ENCODE data around the gene GSTM2.

GRCh38 chr1:109661391-109661790 is 6.5 kb upstream of the GSTM2 start:
- no peak for TF ChIP-seq POLR2A (IDR thresholded peaks at IDR 0.05)
- TF ChIP-seq, protein P1, sequence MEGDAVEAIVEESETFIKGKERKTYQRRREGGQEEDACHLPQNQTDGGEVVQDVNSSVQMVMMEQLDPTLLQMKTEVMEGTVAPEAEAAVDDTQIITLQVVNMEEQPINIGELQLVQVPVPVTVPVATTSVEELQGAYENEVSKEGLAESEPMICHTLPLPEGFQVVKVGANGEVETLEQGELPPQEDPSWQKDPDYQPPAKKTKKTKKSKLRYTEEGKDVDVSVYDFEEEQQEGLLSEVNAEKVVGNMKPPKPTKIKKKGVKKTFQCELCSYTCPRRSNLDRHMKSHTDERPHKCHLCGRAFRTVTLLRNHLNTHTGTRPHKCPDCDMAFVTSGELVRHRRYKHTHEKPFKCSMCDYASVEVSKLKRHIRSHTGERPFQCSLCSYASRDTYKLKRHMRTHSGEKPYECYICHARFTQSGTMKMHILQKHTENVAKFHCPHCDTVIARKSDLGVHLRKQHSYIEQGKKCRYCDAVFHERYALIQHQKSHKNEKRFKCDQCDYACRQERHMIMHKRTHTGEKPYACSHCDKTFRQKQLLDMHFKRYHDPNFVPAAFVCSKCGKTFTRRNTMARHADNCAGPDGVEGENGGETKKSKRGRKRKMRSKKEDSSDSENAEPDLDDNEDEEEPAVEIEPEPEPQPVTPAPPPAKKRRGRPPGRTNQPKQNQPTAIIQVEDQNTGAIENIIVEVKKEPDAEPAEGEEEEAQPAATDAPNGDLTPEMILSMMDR (IDR thresholded peaks at IDR 0.05), result no peak

All from testis (tissue), 2 donors.